Suppressor macrophage treated with lipopolysaccharide for 1 hour (primary cell): ENCODE results near the gene ANKRD40CL.
A peak's percentile ranks its signal among the peaks of the same experiment; 100 is the strongest.
"Not testable (repeated sequence)": the region's sequence is repeated elsewhere in the genome, so short reads cannot be mapped to it uniquely, and the experiment has no call there.

ENCODE experiments used
- DNase-seq, 3 donors: peaks; one replicate each; pipeline ENCODE4 v3.0.0-alpha.2; 2020 to 2022

ANKRD40CL gene

GRCh38 chr17:50758524-50758923 is 8.8 kb downstream of the ANKRD40CL start:
- no peak for DNase-seq

DNA sequence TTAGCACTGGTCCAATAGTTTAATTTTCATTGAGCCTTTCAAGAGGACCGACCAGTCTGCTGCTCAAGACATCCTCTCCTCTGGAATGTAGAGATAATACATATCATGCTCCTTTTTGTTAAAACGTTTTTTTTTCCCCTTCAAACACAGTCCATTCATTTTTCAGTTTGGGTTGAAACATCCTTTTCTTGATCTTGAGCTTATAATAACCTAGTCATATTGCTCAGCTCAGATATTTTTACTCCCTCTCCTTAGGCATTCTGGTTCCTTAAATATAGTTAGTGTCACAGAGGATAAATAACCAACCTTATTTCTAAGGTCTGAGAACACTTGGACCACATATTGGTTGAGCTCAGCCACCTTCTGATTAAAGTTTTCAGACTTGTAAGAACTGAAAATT is 12.8 kb downstream of the ANKRD40CL start:
- no peak for DNase-seq

DNA sequence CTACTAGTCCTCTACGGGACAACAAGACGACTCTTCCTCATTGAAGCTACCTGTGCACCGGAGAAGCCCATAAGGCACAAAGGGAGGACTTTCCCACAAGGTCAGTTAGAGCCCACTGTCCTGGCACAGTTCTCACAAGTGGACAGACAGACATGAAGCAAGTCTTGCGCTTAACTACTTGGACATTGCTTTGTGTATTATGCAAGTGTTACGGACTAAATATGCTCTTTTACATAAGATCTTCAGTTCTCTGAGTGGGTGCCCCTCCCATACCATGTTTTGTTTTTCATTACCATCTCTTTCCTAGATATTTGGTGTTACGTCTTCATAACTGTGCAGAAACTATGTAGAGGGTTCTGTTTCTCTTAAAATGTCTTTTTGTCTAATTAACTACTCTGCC is 18.1 kb downstream of the ANKRD40CL start:
- DNase-seq, result no peak

- no peak for DNase-seq
These were observed 21.7 kb downstream of the ANKRD40CL start for GRCh38 chr17:50745631-50746030.

GRCh38 chr17:50739098-50739497 is 28.2 kb downstream of the ANKRD40CL start:
- peak in 1 of 3 donors; percentile 29 for DNase-seq

- DNase-seq, result no peak
These were observed 30.1 kb downstream of the ANKRD40CL start for GRCh38 chr17:50737118-50737698.

DNA sequence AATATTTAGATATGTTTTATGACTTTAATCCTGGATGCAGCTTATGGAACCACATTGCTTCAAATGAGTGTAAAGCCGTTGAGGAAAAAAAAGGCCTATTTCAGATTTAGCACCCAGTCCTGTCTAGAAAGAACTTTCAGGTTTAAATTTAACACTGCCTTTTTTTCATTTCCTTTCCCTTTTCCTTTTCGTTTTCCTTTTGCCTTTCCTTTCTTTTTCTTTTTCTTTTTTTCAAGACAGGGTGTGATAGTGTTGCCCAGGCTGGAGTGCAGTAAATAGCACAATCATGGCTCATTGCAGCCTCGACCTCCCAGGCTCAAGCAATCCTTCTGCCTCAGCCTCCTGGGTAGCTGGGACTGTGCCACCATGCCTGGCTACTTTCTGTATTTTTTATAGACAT is 32.0 kb downstream of the ANKRD40CL start:
- no peak for DNase-seq

- DNase-seq, result no peak
These were observed 35.5 kb downstream of the ANKRD40CL start for GRCh38 chr17:50731575-50732460.

GRCh38 chr17:50728881-50729765 is 38.2 kb downstream of the ANKRD40CL start:
- no peak for DNase-seq

GRCh38 chr17:50728112-50728429 is 39.2 kb downstream of the ANKRD40CL start:
- no peak for DNase-seq

- DNase-seq, result no peak
These were observed 41.3 kb downstream of the ANKRD40CL start for GRCh38 chr17:50725769-50726655.

- DNase-seq, result not testable (repeated sequence)
These were observed 42.7 kb downstream of the ANKRD40CL start for GRCh38 chr17:50724622-50725021.

DNA sequence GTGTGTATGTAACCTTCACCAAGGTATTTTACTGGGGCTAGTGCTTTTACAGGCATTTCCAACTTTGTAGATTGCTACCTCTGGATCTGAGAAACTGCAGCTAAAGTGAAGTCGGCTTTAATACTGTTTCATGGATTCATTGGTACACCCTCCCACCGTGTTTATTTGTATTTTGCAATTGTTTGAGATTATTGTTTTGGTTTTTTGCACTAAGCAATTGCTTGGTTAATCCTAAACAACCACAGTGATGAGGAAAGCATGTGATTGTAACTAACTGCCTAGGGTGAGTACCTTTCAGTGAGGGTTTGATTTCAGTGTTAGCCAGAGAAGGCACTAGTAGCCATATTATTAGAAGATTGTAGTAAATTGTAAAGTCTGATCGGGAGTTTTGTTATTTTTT is 44.6 kb downstream of the ANKRD40CL start:
- no peak for DNase-seq

- peak; percentile 26 to 58 (median 34) for DNase-seq
These were observed 45.9 kb downstream of the ANKRD40CL start for GRCh38 chr17:50721194-50722010.

- peak in 1 of 3 donors; percentile 13 for DNase-seq
These were observed 47.2 kb downstream of the ANKRD40CL start for GRCh38 chr17:50719924-50720794.

DNA sequence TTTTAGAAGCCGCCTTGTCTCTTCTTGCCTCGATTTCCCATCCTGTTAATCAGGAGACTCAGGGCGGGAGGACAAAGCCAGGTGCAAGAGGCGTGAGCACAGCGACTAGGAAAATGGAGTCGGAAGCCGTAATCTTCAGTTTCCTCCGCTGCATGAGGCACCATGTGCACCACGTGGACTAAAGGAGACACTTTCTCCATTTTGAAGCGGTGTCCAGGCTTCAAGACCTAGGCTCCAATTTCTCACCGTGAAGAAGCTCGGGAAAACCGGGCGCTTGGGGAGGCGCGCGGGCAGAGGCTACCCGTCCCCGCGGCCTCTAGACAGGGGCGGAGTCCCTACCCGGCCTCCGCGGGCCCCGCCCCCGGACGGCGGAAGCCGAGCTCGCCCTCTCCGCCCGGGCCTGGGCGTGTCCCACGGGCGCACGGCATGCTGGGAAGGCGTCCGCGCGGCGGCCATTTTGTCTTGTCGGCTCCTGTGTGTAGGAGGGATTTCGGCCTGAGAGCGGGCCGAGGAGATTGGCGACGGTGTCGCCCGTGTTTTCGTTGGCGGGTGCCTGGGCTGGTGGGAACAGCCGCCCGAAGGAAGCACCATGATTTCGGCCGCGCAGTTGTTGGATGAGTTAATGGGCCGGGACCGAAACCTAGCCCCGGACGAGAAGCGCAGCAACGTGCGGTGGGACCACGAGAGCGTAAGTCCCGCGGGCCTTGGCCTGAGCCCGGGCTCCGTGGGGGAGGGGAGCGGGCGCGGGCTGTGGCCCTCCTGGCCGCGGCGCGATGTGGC is 48.0 kb downstream of the ANKRD40CL start, which contains the start of gene LUC7L3:
LUC7L3 (plus strand) TSS at position 460 of the 780 bp plus-strand sequence; CDS start at position 590, 130 bp downstream.
- peak; percentile 95 to 99 (median 98) for DNase-seq

- no peak for DNase-seq
These were observed 51.8 kb downstream of the ANKRD40CL start for GRCh38 chr17:50715471-50715870.

DNA sequence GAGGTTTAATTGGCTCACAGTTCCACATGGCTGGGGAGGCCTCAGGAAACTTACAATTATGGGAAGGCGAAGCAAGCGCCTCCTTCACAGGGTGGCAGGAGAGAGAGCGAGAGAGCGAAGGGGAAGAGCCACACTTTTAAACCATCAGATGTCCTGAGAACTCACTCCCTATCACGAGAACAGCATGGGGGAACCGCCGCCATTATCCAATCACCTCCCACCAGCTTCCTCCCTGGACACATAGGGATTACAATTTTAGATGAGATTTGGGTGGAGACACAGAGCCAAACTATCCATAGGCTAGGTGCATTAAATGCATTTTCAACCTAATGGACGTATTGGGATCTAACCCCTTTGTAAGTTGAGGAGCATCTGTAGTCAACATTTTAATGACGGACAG is 54.7 kb downstream of the ANKRD40CL start:
- no peak for DNase-seq
